OCI-LY3 (cell line): Measurements from ENCODE around the gene SLC43A1.

Experiments
- H2AFZ ChIP-seq: fragments of 200-600, 300-600 bp; shearing (Covaris generic); 2 replicates; pipeline ENCODE4 v1.6.0; 2014; ENCODE audit warnings: antibody characterized with exemption, low read depth, low read length
- H3K27ac ChIP-seq: fragments of 200-600, 300-600 bp; sonication (generic); 2 replicates; pipeline ENCODE4 v1.5.1; 2014; ENCODE audit warnings: mild to moderate bottlenecking, low read length, moderate library complexity, mixed read lengths
- H3K27me3 ChIP-seq: fragments of 200-600, 300-600 bp; sonication (generic); 2 replicates; pipeline ENCODE4 v1.6.1; 2014; ENCODE audit warnings: low read depth, low read length, mixed read lengths
- H3K36me3 ChIP-seq: fragments of 200-600, 300-600 bp; sonication (generic); replicated peaks from 2 replicates; pipeline ENCODE3; 2014; ENCODE audit warnings: low read depth, low read length, mixed read lengths
- H3K4me1 ChIP-seq: fragments of 300-600, 200-600 bp; sonication (generic); 2 replicates; pipeline ENCODE4 v1.6.1; 2014; ENCODE audit warnings: low read length, mixed read lengths
- H3K4me2 ChIP-seq: fragments of 200-600, 300-600 bp; sonication (generic); 2 replicates; pipeline ENCODE4 v1.6.1; 2014; ENCODE audit warnings: low read length, mixed read lengths
- H3K4me3 ChIP-seq: fragments of 300-600, 200-600 bp; sonication (generic); 2 replicates; pipeline ENCODE4 v1.5.1; 2014; ENCODE audit warnings: antibody characterized with exemption, mild to moderate bottlenecking, low read length, moderate library complexity
- H3K79me2 ChIP-seq: fragments of 300-600, 200-600 bp; shearing (Covaris generic); 2 replicates; pipeline ENCODE4 v1.6.1; 2014; ENCODE audit warnings: mild to moderate bottlenecking, low read length, mixed read lengths
- H3K9ac ChIP-seq: fragments of 300-600, 200-600 bp; shearing (Covaris generic); 2 replicates; pipeline ENCODE4 v1.6.0; 2014; ENCODE audit warnings: mild to moderate bottlenecking, low read length, moderate library complexity
- H3K9me3 ChIP-seq: fragments of 200-600, 300-600 bp; shearing (Covaris generic); 2 replicates; pipeline ENCODE4 v1.6.1; 2014; ENCODE audit warnings: low read length, mixed read lengths; ENCODE audit not compliant: insufficient read depth
- H4K20me1 ChIP-seq: fragments of 200-600, 300-600 bp; sonication (generic); 2 replicates; pipeline ENCODE4 v1.6.1; 2016; ENCODE audit warnings: low read length, mixed read lengths; ENCODE audit not compliant: insufficient read depth
- EZH2phosphoT487 ChIP-seq: fragments of 200-600 bp; shearing (Covaris generic); IDR thresholded peaks from 2 replicates; pipeline ENCODE4 v1.6.1; 2018; ENCODE audit warnings: antibody characterized with exemption, mixed run types, low read depth
- TF ChIP-seq, protein P1 (sequence below): fragments of 200-600, 300-600 bp; sonication (generic); IDR thresholded peaks from 2 replicates; pipeline ENCODE4 v1.5.1; 2014; ENCODE audit warnings: antibody characterized with exemption, low read length, low read depth

Gene SLC43A1

DNA sequence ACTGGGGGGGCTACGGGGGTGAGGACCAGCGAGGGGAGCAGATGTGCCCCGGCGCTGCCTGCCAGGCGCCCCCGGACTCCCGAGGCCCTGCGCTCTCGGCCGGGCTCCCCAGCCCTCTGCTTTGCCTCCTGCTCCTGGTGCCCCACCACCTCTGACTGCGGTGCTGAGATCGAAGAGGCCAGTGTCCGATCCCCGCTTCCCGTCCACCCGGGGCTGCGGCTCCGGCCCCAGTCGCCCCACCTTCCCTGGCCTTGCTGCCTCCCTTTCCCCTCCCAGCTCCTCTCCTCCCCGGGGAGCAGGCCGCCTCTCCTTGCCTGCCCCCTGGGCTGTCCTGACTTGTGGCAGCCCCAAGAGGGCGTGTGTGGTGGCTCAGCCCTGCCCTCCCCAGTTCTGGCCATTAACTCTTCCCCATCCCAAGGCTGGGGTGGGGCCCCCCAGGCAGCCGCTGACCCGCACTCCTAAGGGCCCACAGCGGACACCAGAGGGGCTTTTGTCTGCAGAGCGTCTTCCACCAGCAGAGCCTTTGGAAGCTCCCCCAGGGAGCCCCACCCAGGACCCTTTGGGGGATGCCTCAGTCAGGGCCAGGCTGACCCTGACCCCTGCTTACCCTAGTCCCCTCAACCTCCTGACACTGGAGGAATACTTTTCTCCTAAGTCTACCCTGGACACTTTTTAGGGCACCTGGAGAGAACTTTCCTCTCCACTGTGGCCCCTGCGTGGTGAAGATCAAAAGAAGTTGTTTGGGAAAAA lies 38.6 kb downstream of the SLC43A1 start:
- H3K9me3 ChIP-seq = no peaks in the 10 kb centered on the region
- no peaks in the 10 kb centered on the region; the same call in 1 of the 2 replicates for H4K20me1 ChIP-seq
- peak overlapping the region; percentile 50 for H3K27ac ChIP-seq
- peak overlapping the region; percentile 82 for H3K4me3 ChIP-seq
- TF ChIP-seq, protein P1, sequence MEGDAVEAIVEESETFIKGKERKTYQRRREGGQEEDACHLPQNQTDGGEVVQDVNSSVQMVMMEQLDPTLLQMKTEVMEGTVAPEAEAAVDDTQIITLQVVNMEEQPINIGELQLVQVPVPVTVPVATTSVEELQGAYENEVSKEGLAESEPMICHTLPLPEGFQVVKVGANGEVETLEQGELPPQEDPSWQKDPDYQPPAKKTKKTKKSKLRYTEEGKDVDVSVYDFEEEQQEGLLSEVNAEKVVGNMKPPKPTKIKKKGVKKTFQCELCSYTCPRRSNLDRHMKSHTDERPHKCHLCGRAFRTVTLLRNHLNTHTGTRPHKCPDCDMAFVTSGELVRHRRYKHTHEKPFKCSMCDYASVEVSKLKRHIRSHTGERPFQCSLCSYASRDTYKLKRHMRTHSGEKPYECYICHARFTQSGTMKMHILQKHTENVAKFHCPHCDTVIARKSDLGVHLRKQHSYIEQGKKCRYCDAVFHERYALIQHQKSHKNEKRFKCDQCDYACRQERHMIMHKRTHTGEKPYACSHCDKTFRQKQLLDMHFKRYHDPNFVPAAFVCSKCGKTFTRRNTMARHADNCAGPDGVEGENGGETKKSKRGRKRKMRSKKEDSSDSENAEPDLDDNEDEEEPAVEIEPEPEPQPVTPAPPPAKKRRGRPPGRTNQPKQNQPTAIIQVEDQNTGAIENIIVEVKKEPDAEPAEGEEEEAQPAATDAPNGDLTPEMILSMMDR = peak; percentile 70
- TF ChIP-seq EZH2phosphoT487 = no peak
- H2AFZ ChIP-seq = peak overlapping the region; percentile 42
- peaks cover 67% of the 10 kb centered on the region for H3K4me1 ChIP-seq
- no peaks in the 10 kb centered on the region for H3K27me3 ChIP-seq
- H3K9ac ChIP-seq = peak overlapping the region; percentile 87
- no peaks in the 10 kb centered on the region; the same call in 1 of the 2 replicates for H3K79me2 ChIP-seq
- peak overlapping the region; percentile 88 for H3K4me2 ChIP-seq
- H3K36me3 ChIP-seq = no peaks in the 10 kb centered on the region

DNA sequence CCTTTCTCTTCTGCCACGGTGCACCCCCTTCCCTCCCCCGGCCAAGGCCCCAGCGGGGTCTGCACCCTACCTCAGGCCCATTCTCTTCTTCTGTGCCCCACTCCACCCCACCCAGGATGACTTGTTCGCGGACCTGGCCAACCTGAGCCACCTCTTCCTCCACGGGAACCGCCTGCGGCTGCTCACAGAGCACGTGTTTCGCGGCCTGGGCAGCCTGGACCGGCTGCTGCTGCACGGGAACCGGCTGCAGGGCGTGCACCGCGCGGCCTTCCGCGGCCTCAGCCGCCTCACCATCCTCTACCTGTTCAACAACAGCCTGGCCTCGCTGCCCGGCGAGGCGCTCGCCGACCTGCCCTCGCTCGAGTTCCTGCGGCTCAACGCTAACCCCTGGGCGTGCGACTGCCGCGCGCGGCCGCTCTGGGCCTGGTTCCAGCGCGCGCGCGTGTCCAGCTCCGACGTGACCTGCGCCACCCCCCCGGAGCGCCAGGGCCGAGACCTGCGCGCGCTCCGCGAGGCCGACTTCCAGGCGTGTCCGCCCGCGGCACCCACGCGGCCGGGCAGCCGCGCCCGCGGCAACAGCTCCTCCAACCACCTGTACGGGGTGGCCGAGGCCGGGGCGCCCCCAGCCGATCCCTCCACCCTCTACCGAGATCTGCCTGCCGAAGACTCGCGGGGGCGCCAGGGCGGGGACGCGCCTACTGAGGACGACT lies 39.3 kb downstream of the SLC43A1 start:
- Histone ChIP-seq H3K9me3 (no peaks in the 10 kb centered on the region), H3K4me1 (peaks cover 62% of the 10 kb centered on the region), H3K36me3 (no peaks in the 10 kb centered on the region), H3K4me2 (peak overlapping the region; percentile 88), H3K27me3 (no peaks in the 10 kb centered on the region), H3K79me2 (no peaks in the 10 kb centered on the region; the same call in 1 of the 2 replicates), H3K27ac (peak overlapping the region; percentile 50), H4K20me1 (no peaks in the 10 kb centered on the region; the same call in 1 of the 2 replicates), H3K4me3 (peak overlapping the region; percentile 82), H3K9ac (peak overlapping the region; percentile 87), H2AFZ (peak overlapping the region; percentile 42)
- TF ChIP-seq, protein P1 = no peak
- TF ChIP-seq EZH2phosphoT487 = no peak

- no peaks in the 10 kb centered on the region; the same call in 1 of the 2 replicates for H3K79me2 ChIP-seq
- peaks cover 57% of the 10 kb centered on the region for H3K4me1 ChIP-seq
- H4K20me1 ChIP-seq = no peaks in the 10 kb centered on the region; the same call in 1 of the 2 replicates
- H3K27ac ChIP-seq = peak overlapping the region; percentile 50
- no peaks in the 10 kb centered on the region for H3K36me3 ChIP-seq
- H3K9ac ChIP-seq = peak overlapping the region; percentile 87
- TF ChIP-seq, protein P1 = no peak
- no peak for TF ChIP-seq EZH2phosphoT487
- no peak overlapping the region; the same call in 1 of the 2 replicates for H2AFZ ChIP-seq
- H3K27me3 ChIP-seq = no peaks in the 10 kb centered on the region
- peak overlapping the region; percentile 82 for H3K4me3 ChIP-seq
- H3K9me3 ChIP-seq = no peaks in the 10 kb centered on the region
- peak overlapping the region; percentile 88 for H3K4me2 ChIP-seq
These were observed 39.8 kb downstream of the SLC43A1 start for GRCh38 chr11:57475671-57476046.

- H3K36me3 ChIP-seq = no peaks in the 10 kb centered on the region
- H3K27me3 ChIP-seq = no peaks in the 10 kb centered on the region
- H3K9ac ChIP-seq = no peak overlapping the region
- no peak overlapping the region for H3K27ac ChIP-seq
- TF ChIP-seq, protein P1 = no peak
- TF ChIP-seq EZH2phosphoT487 = no peak
- H3K4me3 ChIP-seq = peak overlapping the region; percentile 82
- H2AFZ ChIP-seq = no peak overlapping the region
- no peaks in the 10 kb centered on the region; the same call in 1 of the 2 replicates for H4K20me1 ChIP-seq
- peak overlapping the region; percentile 88 for H3K4me2 ChIP-seq
- H3K79me2 ChIP-seq = no peaks in the 10 kb centered on the region; the same call in 1 of the 2 replicates
- peaks cover 53% of the 10 kb centered on the region for H3K4me1 ChIP-seq
- no peaks in the 10 kb centered on the region for H3K9me3 ChIP-seq
These were observed 40.3 kb downstream of the SLC43A1 start for GRCh38 chr11:57475191-57475590.
